Measurements from ENCODE around the gene ESPNL. TPM values are rescaled to one million over a fixed set of nuclear protein-coding genes. Genes with fewer than 3 reads are reported as not detected.

The ESPNL gene
- total and polyA plus RNA-seq, 2 of the 4 experiments (the other 2 are of a cell fraction) = 2.0 TPM

- 85% methylated on average over 4 of the region's 8 CpGs; no CpG with 5 or more reads in 1 of the 2 experiments for WGBS, 2 experiments (ENCODE audit: extremely low coverage in 2 of 2, insufficient read length in 1 of 2)
- BruUV-seq (replicated peaks) = no TSS peak
- intact Hi-C loops (cut with micrococcal nuclease) = no loop called here
Observed at GRCh38 chr2:238164906-238165287, 64.8 kb downstream of the ESPNL start.

More at GRCh38 chr2:238164906-238165287, 64.8 kb downstream of the ESPNL start:
- no peak overlapping the region for H4K8ac ChIP-seq (ENCODE audit: low read depth in 2 of 2, low read length in 2 of 2)
- in situ Hi-C loops (cut with MboI; ENCODE audit: low sequenced_read_pairs) = no loop called here
- peaks cover 8% of the 10 kb centered on the region for H4K20me1 ChIP-seq (ENCODE audit: insufficient read depth, low read length)
- no peak overlapping the region for H2AK5ac ChIP-seq (ENCODE audit: low read depth, low read length)
- no peak overlapping the region for H3K9ac ChIP-seq (ENCODE audit: low read depth, low read length)
- H2AK9ac ChIP-seq (replicated peaks; ENCODE audit: low read depth, low read length, poor library complexity) = no peak overlapping the region
- H4K91ac ChIP-seq (ENCODE audit: insufficient read depth, low read depth, low read length) = no peak overlapping the region
- H2BK120ac ChIP-seq (ENCODE audit: low read depth, low read length) = no peak overlapping the region
- H3K9me1 ChIP-seq (ENCODE audit: insufficient read depth, low read length) = peaks cover 25% of the 10 kb centered on the region
- peaks cover 11% of the 10 kb centered on the region; the same call in 1 of the 2 replicates for H3K36me3 ChIP-seq (ENCODE audit: control insufficient read depth, insufficient read depth, low read length)
- no peak overlapping the region for H3K23ac ChIP-seq (ENCODE audit: low read depth, low read length)
- H3K14ac ChIP-seq (replicated peaks; ENCODE audit: low read depth, low read length) = no peak overlapping the region
- H3K4me2 ChIP-seq (ENCODE audit: low read depth, low read length) = no peak overlapping the region
- no peak overlapping the region for H2BK20ac ChIP-seq (ENCODE audit: low read depth, low read length)
- no peak overlapping the region for H2AFZ ChIP-seq (replicated peaks; ENCODE audit: low read length, poor library complexity)
- no peak overlapping the region for H2BK5ac ChIP-seq (ENCODE audit: low read depth, low read length, poor library complexity, severe bottlenecking)
- POLR2A ChIA-PET (ENCODE audit: unreplicated experiment) = no interaction called here
- H3K27ac ChIP-seq (ENCODE audit: insufficient read depth, low read length) = no peak overlapping the region
- H4K5ac ChIP-seq (ENCODE audit: low read depth, low read length) = no peak overlapping the region
- CTCF ChIA-PET = no interaction called here
- no peak for ATAC-seq (ENCODE audit: low read depth)
- no peak overlapping the region for H3K4ac ChIP-seq (ENCODE audit: low read depth, low read length)
- H2BK15ac ChIP-seq (ENCODE audit: low read depth, low read length) = no peak overlapping the region
- H3K4me1 ChIP-seq (ENCODE audit: control insufficient read depth, insufficient read depth, low read length) = peaks cover 31% of the 10 kb centered on the region
- no peak for TF ChIP-seq FOS (IDR thresholded peaks at IDR 0.05; ENCODE audit: low read depth, low read length)
- TF ChIP-seq CTCF (conservative IDR thresholded peaks at IDR 0.05; ENCODE audit: low read depth, low read length) = no peak
- no peak for TF ChIP-seq POLR2A (IDR thresholded peaks at IDR 0.05; ENCODE audit: low read depth, low read length)
- TF ChIP-seq MAFK (IDR thresholded peaks at IDR 0.05; ENCODE audit: low read depth, low read length) = no peak
- TF ChIP-seq RAD21 (IDR thresholded peaks at IDR 0.05; ENCODE audit: low read length) = no peak
- no peak for TF ChIP-seq RFX5 (IDR thresholded peaks at IDR 0.05; ENCODE audit: low read depth, low read length)
- TF ChIP-seq CHD1 (IDR thresholded peaks at IDR 0.05; ENCODE audit: low read depth, low read length) = no peak
- TF ChIP-seq MXI1 (IDR thresholded peaks at IDR 0.05; ENCODE audit: borderline replicate concordance, low read depth, low read length) = no peak
- TF ChIP-seq NFE2L2 (IDR thresholded peaks at IDR 0.05; ENCODE audit: low read depth, low read length) = no peak
- no peak for TF ChIP-seq MAZ (IDR thresholded peaks at IDR 0.05; ENCODE audit: borderline replicate concordance, low read depth, low read length)
- no peak for TF ChIP-seq SMC3 (IDR thresholded peaks at IDR 0.05; ENCODE audit: low read depth, low read length)
- TF ChIP-seq BHLHE40 (IDR thresholded peaks at IDR 0.05; ENCODE audit: low read depth, low read length) = no peak
- no peak for TF ChIP-seq ELK1 (IDR thresholded peaks at IDR 0.05; ENCODE audit: borderline replicate concordance, low read depth, low read length)
- no peak for TF ChIP-seq USF2 (IDR thresholded peaks at IDR 0.05; ENCODE audit: low read depth, low read length)
- no peak for TF ChIP-seq RCOR1 (IDR thresholded peaks at IDR 0.05; ENCODE audit: insufficient replicate concordance, low read length)
- no peak overlapping the region for H3K56ac ChIP-seq (ENCODE audit: extremely low read depth, insufficient read depth, low read length)
- dilution Hi-C loops (cut with HindIII; ENCODE audit: low sequenced_read_pairs, unreplicated experiment) = no loop called here
- DNase-seq = no peak
- peaks cover 2% of the 10 kb centered on the region; the same call in 1 of the 2 replicates for H3K27me3 ChIP-seq (ENCODE audit: control insufficient read depth, insufficient read depth, low read length)
- H3K79me1 ChIP-seq (ENCODE audit: low read depth in 1 of 2, low read length in 2 of 2) = peaks cover 3 to 18% of the 10 kb centered on the region in 2 experiments; a peak in 3 of 4 replicates
- H3K18ac ChIP-seq (ENCODE audit: low read depth, low read length) = no peak overlapping the region
- no peaks in the 10 kb centered on the region for H3K9me3 ChIP-seq (ENCODE audit: control insufficient read depth, insufficient read depth, low read length)
- H3K4me3 ChIP-seq (ENCODE audit: insufficient read depth, low read depth, low read length) = no peak overlapping the region

Measured in IMR-90 (cell line).